ENCODE measurements around the gene DIAPH2.

Gene DIAPH2

GRCh38 chrX:97594646-97595224, 910.1 kb downstream of the DIAPH2 start:
- DNase-seq (ENCODE audit: low spot score) = no peak

GRCh38 chrX:97597954-97598353, 913.3 kb downstream of the DIAPH2 start:
- DNase-seq (ENCODE audit: low spot score) = no peak

GRCh38 chrX:97602465-97603258, 918.0 kb downstream of the DIAPH2 start:
- DNase-seq (ENCODE audit: low spot score) = no peak

- DNase-seq (ENCODE audit: low spot score) = no peak
Measured at GRCh38 chrX:97605271-97605670, 920.6 kb downstream of the DIAPH2 start.

GRCh38 chrX:97609357-97609756, 924.7 kb downstream of the DIAPH2 start:
- DNase-seq (ENCODE audit: low spot score) = no peak

- DNase-seq (ENCODE audit: low spot score) = no peak
Measured at GRCh38 chrX:97609938-97610337, 925.3 kb downstream of the DIAPH2 start.

GRCh38 chrX:97616883-97617530, 932.4 kb downstream of the DIAPH2 start:
- DNase-seq (ENCODE audit: low spot score) = peak; percentile 48

- DNase-seq (ENCODE audit: low spot score) = no peak
Measured at GRCh38 chrX:97619499-97619898, 934.9 kb downstream of the DIAPH2 start.

GRCh38 chrX:97622111-97622510, 937.5 kb downstream of the DIAPH2 start:
- no peak for DNase-seq (ENCODE audit: low spot score)

- DNase-seq (ENCODE audit: low spot score) = no peak
Measured at GRCh38 chrX:97628326-97628725, 943.7 kb downstream of the DIAPH2 start.

GRCh38 chrX:97628807-97629596, 944.4 kb downstream of the DIAPH2 start:
- DNase-seq (ENCODE audit: low spot score) = no peak

- no peak for DNase-seq (ENCODE audit: low spot score)
Measured at GRCh38 chrX:97629597-97629985, 944.9 kb downstream of the DIAPH2 start.

- DNase-seq (ENCODE audit: low spot score) = no peak
Measured at GRCh38 chrX:97633798-97634197, 949.2 kb downstream of the DIAPH2 start.

GRCh38 chrX:97636473-97637140, 952.0 kb downstream of the DIAPH2 start:
- no peak for DNase-seq (ENCODE audit: low spot score)

GRCh38 chrX:97637289-97637688, 952.6 kb downstream of the DIAPH2 start:
- DNase-seq (ENCODE audit: low spot score) = no peak

GRCh38 chrX:97638621-97639020, 954.0 kb downstream of the DIAPH2 start:
- no peak for DNase-seq (ENCODE audit: low spot score)

GRCh38 chrX:97639526-97639925, 954.9 kb downstream of the DIAPH2 start:
- no peak for DNase-seq (ENCODE audit: low spot score)
